Measurements from ENCODE around the gene CACNA2D3. TPM values are rescaled to one million over a fixed set of nuclear protein-coding genes. Genes with fewer than 3 reads are reported as not detected.

Gene CACNA2D3
- total and polyA plus RNA-seq, 4 donors: 14.1 to 34.5 (median 33.4) TPM

DNA sequence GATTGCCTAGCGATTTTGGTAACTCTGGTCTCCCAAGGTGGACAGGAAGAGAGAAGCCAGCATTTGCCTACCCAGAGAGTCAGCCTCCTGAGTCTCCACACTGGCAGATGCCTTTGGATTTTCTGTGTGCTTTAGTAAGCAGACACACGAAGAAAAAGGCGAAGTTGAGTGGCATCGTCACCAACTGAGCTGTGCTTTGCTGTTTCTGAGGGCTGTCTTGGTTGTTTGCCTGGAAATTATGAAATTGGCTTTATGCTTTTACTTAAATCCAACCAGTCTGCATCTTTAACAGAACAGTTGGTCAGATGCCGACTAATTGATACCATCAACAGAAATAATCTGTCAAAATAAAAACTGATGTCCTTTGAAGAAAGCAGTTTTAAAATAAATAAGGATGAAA is 56.0 kb downstream of the CACNA2D3 start:
- 94% methylated on average over 3 of the region's 5 CpGs for WGBS (ENCODE audit: insufficient coverage)
- H3K36me3 ChIP-seq (ENCODE audit: control insufficient read depth, insufficient read depth, low read length): no peaks in the 10 kb centered on the region
- H3K27me3 ChIP-seq (ENCODE audit: control insufficient read depth, insufficient read depth, low read length): no peaks in the 10 kb centered on the region
- DNase-seq (ENCODE audit: low read depth in 4 of 6, low spot score in 6 of 6): peak in 1 of 6 donors; percentile 86
- H3K4me1 ChIP-seq (ENCODE audit: control insufficient read depth, insufficient read depth, low read length): no peaks in the 10 kb centered on the region
- no peak overlapping the region for H3K4me3 ChIP-seq (ENCODE audit: low read depth, low read length)
- H3K27ac ChIP-seq (ENCODE audit: low read depth, low read length): no peak overlapping the region
- H3K9me3 ChIP-seq (ENCODE audit: control insufficient read depth, insufficient read depth, low read length): no peaks in the 10 kb centered on the region

DNA sequence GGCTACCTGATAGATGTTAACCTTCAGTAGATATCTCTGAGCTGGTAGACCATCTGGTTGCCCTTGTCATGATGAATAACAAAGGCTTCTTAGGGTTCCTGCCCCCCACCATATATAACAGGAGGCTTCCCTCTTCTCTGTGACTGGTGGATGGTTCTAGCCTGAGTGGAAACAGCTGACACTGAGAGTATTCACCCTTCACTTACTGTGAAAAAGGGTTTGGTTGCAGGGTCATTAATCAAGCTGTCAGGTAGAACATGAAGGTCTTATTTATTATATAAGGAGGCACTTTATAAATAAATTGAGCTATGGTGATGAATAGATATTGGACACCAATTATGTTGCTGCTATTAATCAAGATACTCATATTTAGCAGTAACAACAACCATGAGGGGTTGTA is 58.6 kb downstream of the CACNA2D3 start:
- Histone ChIP-seq H3K36me3 (ENCODE audit: control insufficient read depth, insufficient read depth, low read length) (no peaks in the 10 kb centered on the region), H3K27ac (ENCODE audit: low read depth, low read length) (no peak overlapping the region), H3K9me3 (ENCODE audit: control insufficient read depth, insufficient read depth, low read length) (no peaks in the 10 kb centered on the region), H3K4me1 (ENCODE audit: control insufficient read depth, insufficient read depth, low read length) (no peaks in the 10 kb centered on the region), H3K4me3 (ENCODE audit: low read depth, low read length) (no peak overlapping the region), H3K27me3 (ENCODE audit: control insufficient read depth, insufficient read depth, low read length) (no peaks in the 10 kb centered on the region)
- no peak for DNase-seq (ENCODE audit: low read depth in 4 of 6, low spot score in 6 of 6)

DNA sequence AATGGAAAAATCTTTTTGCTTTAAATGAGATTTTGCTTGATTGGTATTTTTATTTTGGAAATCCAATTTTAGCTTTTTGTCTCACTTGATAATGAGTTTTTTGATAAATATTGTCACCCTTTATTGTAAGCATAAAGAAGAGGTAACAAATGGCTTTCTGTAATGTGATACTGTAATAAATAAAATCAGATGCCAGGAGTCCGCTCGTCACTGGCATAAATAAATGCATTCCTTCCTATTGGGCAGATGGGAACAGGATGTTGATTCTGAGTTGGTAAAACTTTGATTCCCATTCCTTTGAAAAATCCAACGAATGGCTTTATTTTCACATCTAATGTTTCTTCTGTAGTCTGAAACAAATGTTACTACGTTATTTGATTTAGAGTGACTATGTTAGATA is 59.9 kb downstream of the CACNA2D3 start:
- WGBS (ENCODE audit: insufficient coverage): no CpG with 5 or more reads among the region's 4 CpGs
- Histone ChIP-seq H3K9me3 (ENCODE audit: control insufficient read depth, insufficient read depth, low read length) (no peaks in the 10 kb centered on the region), H3K27me3 (ENCODE audit: control insufficient read depth, insufficient read depth, low read length) (no peaks in the 10 kb centered on the region), H3K27ac (ENCODE audit: low read depth, low read length) (no peak overlapping the region), H3K4me3 (ENCODE audit: low read depth, low read length) (no peak overlapping the region), H3K4me1 (ENCODE audit: control insufficient read depth, insufficient read depth, low read length) (no peaks in the 10 kb centered on the region), H3K36me3 (ENCODE audit: control insufficient read depth, insufficient read depth, low read length) (no peaks in the 10 kb centered on the region)
- no peak for DNase-seq (ENCODE audit: low read depth in 4 of 6, low spot score in 6 of 6)

DNA sequence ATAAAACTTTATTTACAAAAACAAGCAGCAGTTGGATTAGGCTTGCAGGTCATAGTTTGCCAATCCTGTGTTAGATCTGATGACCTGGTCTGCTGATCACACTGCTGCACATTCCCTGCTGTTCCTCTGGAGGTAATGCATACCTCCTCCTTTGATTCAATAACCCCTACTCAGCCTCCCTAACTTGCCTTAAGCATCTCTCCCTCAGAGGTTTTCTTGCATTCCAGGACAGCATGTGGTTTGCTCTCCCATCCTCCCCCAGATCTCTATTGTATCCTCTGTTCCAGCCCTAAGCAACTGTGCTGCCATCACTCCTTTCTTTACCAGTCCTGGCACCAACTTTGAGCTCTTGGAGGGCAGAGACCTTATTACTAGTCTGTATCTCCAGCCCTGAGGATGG is 63.4 kb downstream of the CACNA2D3 start:
- no peak for DNase-seq (ENCODE audit: low read depth in 4 of 6, low spot score in 6 of 6)
- Histone ChIP-seq H3K27ac (ENCODE audit: low read depth, low read length) (no peak overlapping the region), H3K4me1 (ENCODE audit: control insufficient read depth, insufficient read depth, low read length) (peaks cover 3% of the 10 kb centered on the region), H3K27me3 (ENCODE audit: control insufficient read depth, insufficient read depth, low read length) (no peaks in the 10 kb centered on the region), H3K4me3 (ENCODE audit: low read depth, low read length) (no peak overlapping the region), H3K36me3 (ENCODE audit: control insufficient read depth, insufficient read depth, low read length) (no peaks in the 10 kb centered on the region), H3K9me3 (ENCODE audit: control insufficient read depth, insufficient read depth, low read length) (no peaks in the 10 kb centered on the region)

DNA sequence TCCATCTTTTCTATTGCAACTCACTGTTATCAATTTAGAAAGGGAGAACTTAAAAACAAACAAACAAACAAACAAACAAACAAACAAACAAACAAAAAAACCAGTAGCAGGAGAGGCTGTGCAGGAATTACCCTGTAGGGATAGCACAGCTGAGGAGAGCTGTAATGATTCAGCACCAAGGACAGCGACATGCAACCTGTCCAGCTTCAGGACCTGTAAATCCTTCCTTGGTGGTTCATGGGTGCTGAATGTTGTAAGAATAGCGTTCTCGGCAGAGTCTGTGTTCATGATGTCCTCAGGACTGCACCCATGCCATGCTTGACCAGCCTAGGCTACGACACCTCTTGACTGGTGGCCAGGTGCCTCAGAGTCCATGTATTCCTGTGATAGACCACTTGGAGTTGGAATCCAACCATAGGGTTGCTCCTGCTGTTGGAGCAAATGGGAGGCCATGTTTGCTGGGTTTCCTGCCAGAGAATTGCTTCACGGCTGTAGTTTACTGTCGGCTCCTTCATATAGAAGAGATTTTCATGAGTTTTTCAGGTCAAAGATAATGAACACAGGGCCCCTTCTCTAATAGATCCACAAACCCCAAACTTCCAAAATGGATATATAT is 65.9 kb downstream of the CACNA2D3 start:
- H3K9me3 ChIP-seq (ENCODE audit: control insufficient read depth, insufficient read depth, low read length): no peaks in the 10 kb centered on the region
- H3K27ac ChIP-seq (ENCODE audit: low read depth, low read length): no peak overlapping the region
- peak in 3 of 6 donors; percentile 22 to 78 (median 47) for DNase-seq (ENCODE audit: low read depth in 4 of 6, low spot score in 6 of 6)
- H3K36me3 ChIP-seq (ENCODE audit: control insufficient read depth, insufficient read depth, low read length): no peaks in the 10 kb centered on the region
- no peaks in the 10 kb centered on the region for H3K27me3 ChIP-seq (ENCODE audit: control insufficient read depth, insufficient read depth, low read length)
- WGBS (ENCODE audit: insufficient coverage): 40% methylated on average over 4 of the region's 6 CpGs
- no peak overlapping the region for H3K4me3 ChIP-seq (ENCODE audit: low read depth, low read length)
- peaks cover 3% of the 10 kb centered on the region for H3K4me1 ChIP-seq (ENCODE audit: control insufficient read depth, insufficient read depth, low read length)

DNA sequence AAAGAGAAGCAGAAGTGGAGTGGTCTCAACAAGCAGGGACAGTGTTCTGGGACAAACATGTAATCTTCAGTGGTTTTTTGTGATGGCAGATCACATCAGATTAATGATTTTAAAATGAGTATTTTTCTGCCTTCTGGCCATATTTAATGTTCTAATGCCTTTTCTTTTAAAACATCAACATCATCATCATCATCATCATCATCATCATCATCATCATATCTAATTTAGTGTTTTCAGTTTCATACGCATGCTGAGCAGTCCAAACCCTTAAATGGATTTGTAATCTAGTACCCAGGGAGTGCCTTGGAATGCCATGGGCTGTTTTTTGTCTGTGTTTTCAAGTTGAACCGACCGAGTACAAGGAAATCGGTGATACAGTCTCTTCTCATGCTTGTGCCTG is 68.9 kb downstream of the CACNA2D3 start:
- no peaks in the 10 kb centered on the region for H3K27me3 ChIP-seq (ENCODE audit: control insufficient read depth, insufficient read depth, low read length)
- H3K4me3 ChIP-seq (ENCODE audit: low read depth, low read length): no peak overlapping the region
- DNase-seq (ENCODE audit: low read depth in 4 of 6, low spot score in 6 of 6): no peak
- no peak overlapping the region for H3K27ac ChIP-seq (ENCODE audit: low read depth, low read length)
- H3K4me1 ChIP-seq (ENCODE audit: control insufficient read depth, insufficient read depth, low read length): peaks cover 3% of the 10 kb centered on the region
- no peaks in the 10 kb centered on the region for H3K9me3 ChIP-seq (ENCODE audit: control insufficient read depth, insufficient read depth, low read length)
- WGBS (ENCODE audit: insufficient coverage): 96% methylated on average over 3 of the region's 4 CpGs
- H3K36me3 ChIP-seq (ENCODE audit: control insufficient read depth, insufficient read depth, low read length): no peaks in the 10 kb centered on the region

DNA sequence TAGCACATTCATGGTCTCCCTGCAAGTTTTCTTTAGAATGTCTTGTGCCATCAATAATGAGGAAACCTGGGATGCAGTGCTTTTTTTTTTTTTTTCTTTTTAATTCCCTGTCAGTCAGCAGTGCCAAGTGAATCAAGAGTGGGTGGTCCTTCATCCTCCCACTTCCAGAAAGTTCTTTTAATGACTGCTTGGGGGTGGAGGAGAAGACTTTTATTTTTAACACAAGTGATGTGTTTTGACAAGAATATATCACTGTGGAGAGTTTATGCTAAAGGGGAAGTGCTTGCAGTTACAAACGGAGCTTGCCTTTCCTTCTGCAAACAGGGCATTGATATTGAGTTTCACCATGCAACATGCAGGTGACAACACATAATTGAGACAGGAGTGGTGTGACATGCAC is 69.7 kb downstream of the CACNA2D3 start:
- DNase-seq (ENCODE audit: low read depth in 4 of 6, low spot score in 6 of 6): no peak
- no peak overlapping the region for H3K4me3 ChIP-seq (ENCODE audit: low read depth, low read length)
- H3K4me1 ChIP-seq (ENCODE audit: control insufficient read depth, insufficient read depth, low read length): peaks cover 3% of the 10 kb centered on the region
- no peak overlapping the region for H3K27ac ChIP-seq (ENCODE audit: low read depth, low read length)
- no peaks in the 10 kb centered on the region for H3K9me3 ChIP-seq (ENCODE audit: control insufficient read depth, insufficient read depth, low read length)
- WGBS (ENCODE audit: insufficient coverage): 63% methylated on average over 1 of the region's 1 CpG
- no peaks in the 10 kb centered on the region for H3K27me3 ChIP-seq (ENCODE audit: control insufficient read depth, insufficient read depth, low read length)
- H3K36me3 ChIP-seq (ENCODE audit: control insufficient read depth, insufficient read depth, low read length): no peaks in the 10 kb centered on the region

DNA sequence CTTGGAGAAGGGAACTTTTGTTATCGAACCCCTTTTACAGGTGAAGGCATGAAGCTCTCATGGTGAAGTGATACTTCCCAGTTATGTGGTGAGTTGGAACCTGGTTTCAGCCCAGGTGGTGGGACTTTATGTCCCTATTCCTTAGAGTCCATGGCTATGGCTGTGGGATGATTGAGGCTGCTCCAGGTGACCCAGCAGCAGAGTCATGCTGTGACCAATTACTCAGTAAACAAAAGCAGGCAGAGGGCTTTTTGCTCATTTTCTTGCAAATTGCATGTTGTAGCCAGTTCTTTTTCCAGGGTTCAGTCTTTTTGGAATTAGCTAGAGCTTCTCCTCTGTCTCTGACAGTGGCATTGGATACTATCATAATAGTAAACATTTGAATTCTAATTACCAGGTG is 70.7 kb downstream of the CACNA2D3 start:
- H3K27ac ChIP-seq (ENCODE audit: low read depth, low read length): no peak overlapping the region
- H3K4me1 ChIP-seq (ENCODE audit: control insufficient read depth, insufficient read depth, low read length): peaks cover 3% of the 10 kb centered on the region
- WGBS (ENCODE audit: insufficient coverage): no CpG with 5 or more reads among the region's 1 CpG
- H3K36me3 ChIP-seq (ENCODE audit: control insufficient read depth, insufficient read depth, low read length): no peaks in the 10 kb centered on the region
- no peaks in the 10 kb centered on the region for H3K27me3 ChIP-seq (ENCODE audit: control insufficient read depth, insufficient read depth, low read length)
- no peak for DNase-seq (ENCODE audit: low read depth in 4 of 6, low spot score in 6 of 6)
- no peak overlapping the region for H3K4me3 ChIP-seq (ENCODE audit: low read depth, low read length)
- H3K9me3 ChIP-seq (ENCODE audit: control insufficient read depth, insufficient read depth, low read length): no peaks in the 10 kb centered on the region

DNA sequence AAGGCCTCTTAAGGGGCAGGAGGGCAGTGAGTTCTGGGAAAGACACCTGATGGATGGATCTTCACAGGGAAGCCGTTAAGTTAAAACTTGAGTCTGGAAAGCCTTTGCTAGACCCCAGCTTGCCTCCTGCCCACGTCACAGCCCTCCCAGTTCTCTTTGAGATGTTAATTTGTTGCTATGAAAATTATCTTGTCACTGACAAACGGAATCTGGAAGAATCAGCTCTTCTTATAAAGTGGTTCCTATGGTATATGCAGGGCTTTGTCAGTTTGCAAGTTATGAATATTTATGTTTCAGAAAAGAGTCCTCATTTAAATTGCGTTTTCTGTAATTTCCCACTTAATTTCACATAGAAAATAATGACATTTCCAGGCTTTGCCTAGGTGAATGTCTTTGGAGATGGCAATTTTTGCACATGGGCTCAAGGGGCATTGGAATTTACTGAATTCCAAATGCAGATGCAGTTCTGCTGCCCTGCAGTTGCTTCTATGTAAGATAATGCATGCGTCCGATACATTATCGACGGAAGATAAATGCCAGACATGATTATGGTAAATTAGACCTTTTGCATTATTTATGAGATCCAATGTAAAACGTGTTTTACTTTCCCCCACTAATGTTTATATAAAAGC is 74.1 kb downstream of the CACNA2D3 start:
- H3K27ac ChIP-seq (ENCODE audit: low read depth, low read length): no peak overlapping the region
- WGBS (ENCODE audit: insufficient coverage): no CpG with 5 or more reads among the region's 9 CpGs
- DNase-seq (ENCODE audit: low read depth in 4 of 6, low spot score in 6 of 6): peak in 2 of 6 donors; percentile 28 to 38

DNA sequence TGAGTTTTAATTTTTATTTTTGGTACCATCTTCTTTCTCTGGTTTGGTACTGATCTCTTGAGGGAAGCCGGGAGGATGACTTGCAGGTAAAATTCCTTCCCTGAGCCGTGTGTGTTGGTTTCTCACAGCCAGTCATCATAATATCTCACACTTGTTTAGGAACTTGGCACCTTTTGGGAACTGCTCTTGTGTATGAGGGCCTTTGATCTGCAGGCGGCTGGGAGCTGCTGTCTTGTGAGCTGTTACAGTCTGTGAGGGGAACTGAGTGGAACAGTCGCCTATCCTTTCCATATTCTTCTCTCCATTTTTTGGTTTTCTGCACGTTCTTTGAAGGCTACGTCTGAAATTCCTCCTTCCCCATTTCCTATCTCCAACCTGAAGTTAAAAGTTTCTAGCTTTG is 75.2 kb downstream of the CACNA2D3 start:
- no CpG with 5 or more reads among the region's 6 CpGs for WGBS (ENCODE audit: insufficient coverage)
- no peak for DNase-seq (ENCODE audit: low read depth in 4 of 6, low spot score in 6 of 6)
- no peak overlapping the region for H3K27ac ChIP-seq (ENCODE audit: low read depth, low read length)
- H3K4me1 ChIP-seq (ENCODE audit: control insufficient read depth, insufficient read depth, low read length): peaks cover 4% of the 10 kb centered on the region
- H3K27me3 ChIP-seq (ENCODE audit: control insufficient read depth, insufficient read depth, low read length): no peaks in the 10 kb centered on the region
- H3K4me3 ChIP-seq (ENCODE audit: low read depth, low read length): no peak overlapping the region
- no peaks in the 10 kb centered on the region for H3K36me3 ChIP-seq (ENCODE audit: control insufficient read depth, insufficient read depth, low read length)
- H3K9me3 ChIP-seq (ENCODE audit: control insufficient read depth, insufficient read depth, low read length): no peaks in the 10 kb centered on the region

More for the DNA sequence above, 74.1 kb downstream of the CACNA2D3 start:
- H3K36me3 ChIP-seq (ENCODE audit: control insufficient read depth, insufficient read depth, low read length): no peaks in the 10 kb centered on the region
- H3K27me3 ChIP-seq (ENCODE audit: control insufficient read depth, insufficient read depth, low read length): no peaks in the 10 kb centered on the region
- H3K4me3 ChIP-seq (ENCODE audit: low read depth, low read length): no peak overlapping the region
- H3K4me1 ChIP-seq (ENCODE audit: control insufficient read depth, insufficient read depth, low read length): peaks cover 4% of the 10 kb centered on the region
- H3K9me3 ChIP-seq (ENCODE audit: control insufficient read depth, insufficient read depth, low read length): no peaks in the 10 kb centered on the region
